WI38 (cell line): ENCODE measurements around the gene WDR76.

Experiments
- H3K4me3 ChIP-seq: 2 replicates; pipeline ENCODE4 v1.5.1; 2011; ENCODE audit warnings: low read depth, mild to moderate bottlenecking, control low read depth, low read length
- TF ChIP-seq, protein P1 (sequence below): IDR thresholded peaks from 2 replicates; pipeline ENCODE4 v1.5.1; 2012; ENCODE audit warnings: low read depth, mild to moderate bottlenecking, control low read depth, low read length

The WDR76 gene

DNA sequence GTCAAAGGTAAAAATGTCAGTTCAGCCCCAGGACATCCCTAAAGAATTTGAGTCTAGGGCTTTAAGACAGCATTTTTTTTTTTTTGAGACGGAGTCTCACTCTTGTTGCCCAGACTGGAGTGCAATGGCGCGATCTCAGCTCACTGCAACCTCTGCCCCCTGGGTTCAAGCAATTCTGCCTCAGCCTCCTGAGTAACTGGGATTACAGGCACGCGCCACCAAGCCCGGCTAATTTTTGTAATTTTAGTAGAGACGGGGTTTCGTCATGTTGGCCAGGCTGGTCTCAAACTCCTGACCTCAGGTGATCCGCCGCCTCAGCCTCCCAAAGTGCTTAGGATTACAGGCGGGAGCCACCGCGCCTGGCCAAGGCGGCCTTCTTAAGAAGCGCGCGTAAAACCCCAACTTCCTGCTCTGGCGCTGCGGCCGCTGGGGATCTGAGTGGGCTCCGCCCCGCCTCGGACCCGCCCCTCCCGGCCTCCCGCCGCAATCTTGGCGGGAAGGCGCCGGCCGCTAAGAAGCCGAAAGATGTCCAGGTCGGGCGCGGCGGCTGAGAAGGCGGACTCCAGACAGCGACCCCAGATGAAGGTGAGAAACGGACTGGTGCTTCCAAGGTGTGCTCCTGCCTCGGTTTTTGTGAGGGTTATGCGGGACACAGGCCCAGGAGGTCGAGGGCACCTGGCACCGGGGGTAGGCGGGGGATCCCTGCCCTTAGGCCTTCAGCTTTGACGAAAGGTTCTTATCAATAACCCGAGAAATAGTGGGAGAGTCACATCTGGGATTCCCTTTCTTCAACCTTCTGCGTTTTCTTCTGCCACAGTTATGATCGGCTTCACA lies at the start of gene WDR76:
Gene WDR76, plus strand, starts transcription at position 495 of the 834 bp plus-strand sequence. Its CDS starts 31 bp downstream, at position 526.
- TF ChIP-seq, protein P1, sequence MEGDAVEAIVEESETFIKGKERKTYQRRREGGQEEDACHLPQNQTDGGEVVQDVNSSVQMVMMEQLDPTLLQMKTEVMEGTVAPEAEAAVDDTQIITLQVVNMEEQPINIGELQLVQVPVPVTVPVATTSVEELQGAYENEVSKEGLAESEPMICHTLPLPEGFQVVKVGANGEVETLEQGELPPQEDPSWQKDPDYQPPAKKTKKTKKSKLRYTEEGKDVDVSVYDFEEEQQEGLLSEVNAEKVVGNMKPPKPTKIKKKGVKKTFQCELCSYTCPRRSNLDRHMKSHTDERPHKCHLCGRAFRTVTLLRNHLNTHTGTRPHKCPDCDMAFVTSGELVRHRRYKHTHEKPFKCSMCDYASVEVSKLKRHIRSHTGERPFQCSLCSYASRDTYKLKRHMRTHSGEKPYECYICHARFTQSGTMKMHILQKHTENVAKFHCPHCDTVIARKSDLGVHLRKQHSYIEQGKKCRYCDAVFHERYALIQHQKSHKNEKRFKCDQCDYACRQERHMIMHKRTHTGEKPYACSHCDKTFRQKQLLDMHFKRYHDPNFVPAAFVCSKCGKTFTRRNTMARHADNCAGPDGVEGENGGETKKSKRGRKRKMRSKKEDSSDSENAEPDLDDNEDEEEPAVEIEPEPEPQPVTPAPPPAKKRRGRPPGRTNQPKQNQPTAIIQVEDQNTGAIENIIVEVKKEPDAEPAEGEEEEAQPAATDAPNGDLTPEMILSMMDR, result no peak
- H3K4me3 ChIP-seq, result peak within 1 kb of the TSS; percentile 73

DNA sequence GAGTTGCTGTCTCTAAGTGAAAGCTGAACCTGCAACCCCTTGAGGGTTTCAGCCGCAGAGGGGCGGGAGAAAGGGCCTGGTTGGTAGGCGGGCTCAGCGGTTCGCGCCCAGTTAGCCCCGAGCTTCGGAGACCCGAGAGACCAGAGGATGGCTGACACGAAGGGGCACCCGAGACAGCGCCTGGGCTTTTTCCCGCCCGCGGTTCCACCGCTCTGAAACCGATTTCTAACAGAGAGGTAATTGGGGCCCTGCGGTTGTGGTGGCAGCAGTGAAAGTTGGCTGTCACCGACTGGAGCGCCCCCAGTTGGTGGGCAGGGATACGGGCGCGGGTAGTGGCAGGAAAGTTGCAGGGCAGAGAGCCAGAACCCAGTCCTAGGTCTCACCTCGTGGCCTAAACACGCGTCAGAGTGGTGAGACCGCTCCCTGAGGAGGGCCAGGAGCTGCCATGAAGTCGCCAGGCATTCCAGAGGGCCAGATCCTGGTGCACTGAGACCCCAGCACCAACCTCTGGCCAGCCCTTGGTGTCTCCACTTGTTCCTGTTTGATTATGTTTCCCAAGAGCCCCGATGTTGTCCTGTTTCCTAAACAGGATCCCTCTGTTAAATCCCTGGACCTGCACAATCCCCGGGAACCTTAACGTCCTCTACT lies 49.4 kb upstream of the WDR76 start:
- peak overlapping the region; percentile 74 for H3K4me3 ChIP-seq
- TF ChIP-seq, protein P1, result peak; percentile 52; the same call in 1 of the 2 replicates

DNA sequence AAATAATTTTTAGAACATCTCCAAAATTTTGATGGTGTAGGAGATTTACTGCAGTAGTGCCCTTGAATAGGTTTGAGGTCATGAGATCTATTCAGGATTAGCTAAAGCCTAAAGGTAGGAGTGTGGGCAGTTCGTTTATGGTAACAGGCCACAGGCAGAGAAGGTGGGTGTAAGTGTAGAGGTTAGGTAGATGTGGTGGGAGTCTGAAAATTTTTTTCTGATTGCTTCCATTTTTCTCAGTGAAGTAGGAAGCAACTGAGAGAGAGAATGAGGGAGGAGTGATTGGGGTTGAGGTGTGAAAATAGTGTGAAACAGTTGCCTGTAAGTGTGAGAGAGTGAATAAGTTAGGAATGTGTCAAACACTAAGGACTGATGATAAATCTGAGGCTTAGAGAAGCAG lies 47.8 kb upstream of the WDR76 start:
- TF ChIP-seq, protein P1, result no peak

GRCh38 chr15:43789409-43789808 lies 37.4 kb upstream of the WDR76 start:
- H3K4me3 ChIP-seq, result no peak overlapping the region
- TF ChIP-seq, protein P1, result no peak

More for the DNA sequence above, 47.8 kb upstream of the WDR76 start:
- H3K4me3 ChIP-seq, result no peak overlapping the region

- TF ChIP-seq, protein P1, result no peak
Measured at GRCh38 chr15:43791993-43792760, 34.6 kb upstream of the WDR76 start, which contains the start of gene SERF2. TSS of gene SERF2 (plus strand) at chr15:43792320. CDS start at chr15:43792377, 57 bp downstream.

DNA sequence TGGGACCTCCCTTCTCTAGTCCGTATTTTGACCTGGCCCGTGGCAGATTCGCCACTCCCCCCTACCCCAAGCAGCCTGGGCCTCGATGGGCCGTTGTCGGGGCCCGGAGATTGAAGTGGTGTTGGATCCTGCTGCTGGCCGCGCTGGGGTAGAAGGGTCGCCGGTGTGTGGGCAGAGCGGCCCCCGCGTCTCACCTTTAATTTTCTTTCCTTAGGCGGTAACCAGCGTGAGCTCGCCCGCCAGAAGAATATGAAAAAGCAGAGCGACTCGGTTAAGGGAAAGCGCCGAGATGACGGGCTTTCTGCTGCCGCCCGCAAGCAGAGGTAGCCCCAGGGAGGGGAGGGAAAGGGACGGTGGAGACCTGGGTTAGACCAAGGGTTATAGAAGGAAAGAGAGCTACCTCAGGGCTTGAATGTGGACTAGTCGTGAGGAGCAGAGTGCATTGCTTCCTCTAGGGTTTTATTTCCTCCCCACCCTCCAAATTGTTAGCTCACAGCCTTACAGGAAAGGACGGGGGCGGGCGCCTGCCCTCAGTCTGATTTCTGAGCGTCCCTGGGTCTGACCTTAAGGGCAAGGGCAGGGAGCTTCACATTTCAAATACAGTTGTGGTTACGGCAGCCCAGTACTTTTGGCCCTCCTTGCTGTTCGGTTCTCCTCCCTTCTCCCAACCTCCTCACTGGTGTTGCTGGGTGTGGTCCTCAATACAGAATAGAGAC lies 33.9 kb upstream of the WDR76 start:
- H3K4me3 ChIP-seq, result peak overlapping the region; percentile 99
- TF ChIP-seq, protein P1, result no peak

More at GRCh38 chr15:43791993-43792760, 34.6 kb upstream of the WDR76 start, which contains the start of gene SERF2:
- H3K4me3 ChIP-seq, result peak within 1 kb of the TSS; percentile 99
